Epithelial cell of proximal tubule (primary cell): ENCODE data around the gene EPHA3. TPM values are rescaled to one million over a fixed set of nuclear protein-coding genes. Genes with fewer than 3 reads are reported as not detected.

Source experiments
- DNase-seq: peaks from one replicate; pipeline ENCODE4 v3.0.0-alpha.2; 2011; ENCODE audit warnings: low read depth
- H3K4me3 ChIP-seq: 2 replicates; pipeline ENCODE4 v1.5.1; 2011; ENCODE audit warnings: low read depth, mild to moderate bottlenecking, low read length
- CTCF ChIP-seq: conservative IDR thresholded peaks from 2 replicates; pipeline ENCODE4 v1.5.1; 2012; ENCODE audit warnings: low read depth, mild to moderate bottlenecking, low read length
- total RNA-seq: library from RNA; depleted of rRNA; stranded (reverse); fragments of >200 nt; gene quantifications from 2 replicates; pipeline ENCODE4 v1.2.3, GENCODE V29; 2015

EPHA3 gene
- total RNA-seq, 1 donor from 2014 or later = 0.06 TPM

DNA sequence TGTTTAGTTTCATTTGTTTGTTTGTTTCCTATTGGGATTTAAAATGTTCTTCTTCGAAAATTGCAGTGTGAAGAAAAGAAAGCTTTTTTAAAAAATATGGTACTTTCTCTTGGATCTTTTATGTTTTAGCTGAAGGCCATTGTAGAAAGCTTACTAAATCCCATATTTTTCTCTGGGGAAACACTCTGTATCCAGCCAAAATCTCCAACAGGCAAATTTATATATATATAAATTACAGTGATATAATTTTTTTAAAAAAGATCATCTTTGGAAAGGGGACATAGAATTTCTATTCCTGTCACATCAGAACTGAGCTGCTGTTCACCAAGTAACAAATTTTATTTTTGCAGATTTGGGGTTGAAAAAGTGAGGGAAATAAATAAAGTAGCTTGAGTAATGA lies 19.6 kb upstream of the EPHA3 start:
- DNase-seq = no peak
- no peak for TF ChIP-seq CTCF
- no peak overlapping the region for H3K4me3 ChIP-seq

DNA sequence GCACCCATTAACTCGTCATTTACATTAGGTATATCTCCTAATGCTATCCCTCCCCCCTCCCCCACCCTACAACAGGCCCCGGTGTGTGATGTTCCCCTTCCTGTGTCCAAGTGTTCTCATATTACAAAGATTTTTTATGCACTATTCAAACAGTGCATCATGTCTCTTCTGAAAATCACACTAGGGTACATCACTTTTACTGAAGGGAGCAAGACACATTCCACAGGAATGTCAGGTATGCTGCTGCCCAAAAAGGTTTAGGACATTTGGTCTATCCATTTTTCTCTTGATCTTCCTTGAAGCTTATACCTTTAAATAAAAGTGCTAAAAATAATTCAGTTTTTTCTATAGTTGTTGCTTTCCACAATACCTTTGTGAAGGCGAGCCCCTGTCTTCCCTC lies 9.2 kb upstream of the EPHA3 start:
- TF ChIP-seq CTCF = no peak
- no peak overlapping the region for H3K4me3 ChIP-seq
- DNase-seq = no peak

GRCh38 chr3:89098964-89099585 lies 8.3 kb upstream of the EPHA3 start:
- no peak overlapping the region for H3K4me3 ChIP-seq
- DNase-seq = no peak
- peak; percentile 99 for TF ChIP-seq CTCF

DNA sequence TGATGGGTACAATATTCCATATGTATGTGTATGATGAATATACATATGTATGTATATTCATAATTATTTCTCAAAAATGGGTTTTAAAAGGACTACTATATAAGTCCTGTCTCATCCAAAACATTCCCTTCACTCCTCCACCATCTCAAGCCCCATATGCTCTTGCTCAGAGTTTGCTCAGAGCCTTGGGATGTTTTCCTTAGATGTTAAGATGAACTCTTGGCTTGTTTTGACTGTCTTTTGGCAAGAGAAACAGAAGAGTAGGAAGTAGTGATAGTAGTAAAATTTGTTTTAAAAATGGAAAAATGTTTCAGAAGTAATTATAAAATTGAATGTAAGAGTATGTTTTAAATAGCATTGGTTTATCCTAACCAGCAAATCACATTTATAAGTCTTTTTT lies 6.2 kb upstream of the EPHA3 start:
- no peak for DNase-seq
- H3K4me3 ChIP-seq = no peak overlapping the region
- no peak for TF ChIP-seq CTCF

DNA sequence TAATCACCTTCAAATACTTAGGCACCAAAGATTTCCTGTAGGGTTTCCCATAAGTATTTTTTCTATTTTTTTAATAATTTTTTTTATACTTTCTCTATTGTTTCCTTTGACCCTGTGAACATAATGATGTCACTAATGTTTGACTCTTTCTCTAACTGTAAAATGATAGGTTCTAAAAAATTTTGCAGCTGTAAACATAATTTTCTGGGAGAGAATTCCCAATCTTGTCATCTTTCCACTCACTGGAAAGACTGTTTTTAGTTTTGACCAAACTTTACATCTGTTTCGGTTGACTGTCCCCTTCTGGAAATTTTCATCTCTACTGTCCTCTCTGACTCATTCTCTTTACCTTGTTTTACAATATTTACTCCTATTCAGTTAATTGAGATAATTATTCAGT lies 5.5 kb upstream of the EPHA3 start:
- TF ChIP-seq CTCF = no peak
- H3K4me3 ChIP-seq = no peak overlapping the region
- DNase-seq = no peak

DNA sequence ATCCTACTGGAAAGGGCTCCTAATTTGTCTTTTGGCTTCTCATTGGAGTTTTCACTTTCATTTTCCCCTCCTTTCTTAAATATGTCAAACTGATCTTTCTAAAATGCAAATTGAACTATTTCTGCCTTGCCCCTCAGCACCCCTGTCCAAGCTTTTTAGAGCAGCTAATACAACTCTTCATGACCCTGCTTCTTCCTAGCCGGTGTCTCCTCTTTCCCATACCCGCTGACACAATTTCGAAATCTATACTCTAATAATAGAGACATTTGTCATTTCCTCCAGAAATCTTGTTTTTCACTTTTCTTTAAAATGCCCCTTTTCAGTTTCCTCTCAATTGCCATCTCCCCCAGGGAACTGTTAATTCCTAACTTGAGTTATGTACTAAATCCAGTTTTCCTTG lies 2.9 kb upstream of the EPHA3 start:
- no peak overlapping the region for H3K4me3 ChIP-seq

More for the DNA sequence above, 2.9 kb upstream of the EPHA3 start:
- DNase-seq = no peak
- no peak for TF ChIP-seq CTCF
